HT-29 (cell line): ENCODE measurements around the gene DYNC2LI1. TPM values are rescaled to one million over a fixed set of nuclear protein-coding genes. Genes with fewer than 3 reads are reported as not detected.
A peak's percentile ranks its signal among the peaks of the same experiment; 100 is the strongest.

Experiments
- DNase-seq: peaks from one replicate; pipeline ENCODE4 v3.0.0-alpha.2; 2015; ENCODE audit warnings: low spot score
- total RNA-seq: library from RNA; depleted of rRNA; stranded (reverse); fragments of >200 nt; shearing (Covaris generic); gene quantifications from 2 replicates; pipeline ENCODE4 v1.2.3, GENCODE V29; 2014

The DYNC2LI1 gene
- total RNA-seq, 1 experiment from 2014 or later = 9.7 TPM

GRCh38 chr2:43762286-43762685 is 11.6 kb upstream of the DYNC2LI1 start:
- no peak for DNase-seq

GRCh38 chr2:43763091-43763490 is 10.7 kb upstream of the DYNC2LI1 start:
- DNase-seq = no peak

GRCh38 chr2:43764086-43764705 is 9.6 kb upstream of the DYNC2LI1 start:
- DNase-seq = no peak

DNA sequence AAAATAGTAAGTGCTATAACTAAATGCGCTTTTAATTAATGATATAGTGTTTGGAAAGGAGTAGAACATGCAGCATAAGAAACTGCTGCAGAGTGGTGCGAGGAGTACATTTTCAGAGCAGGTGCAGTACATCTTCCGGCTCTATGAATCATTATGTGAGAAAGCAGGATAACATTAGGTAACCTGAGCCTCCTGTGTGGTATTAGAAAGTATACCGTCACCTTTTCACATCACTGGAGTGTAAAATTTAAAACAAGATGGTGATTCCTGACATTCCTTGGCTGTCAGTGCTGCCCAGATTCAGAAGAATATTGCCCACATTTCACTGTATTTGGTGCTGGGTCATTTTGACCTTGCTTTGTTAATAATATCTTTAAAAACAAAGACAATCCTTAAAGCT is 7.8 kb upstream of the DYNC2LI1 start:
- no peak for DNase-seq

GRCh38 chr2:43774617-43775016 is 778 bp downstream of the DYNC2LI1 start:
- peak; percentile 30 for DNase-seq

- DNase-seq = no peak
These were observed 2.5 kb downstream of the DYNC2LI1 start for GRCh38 chr2:43776324-43776723.

DNA sequence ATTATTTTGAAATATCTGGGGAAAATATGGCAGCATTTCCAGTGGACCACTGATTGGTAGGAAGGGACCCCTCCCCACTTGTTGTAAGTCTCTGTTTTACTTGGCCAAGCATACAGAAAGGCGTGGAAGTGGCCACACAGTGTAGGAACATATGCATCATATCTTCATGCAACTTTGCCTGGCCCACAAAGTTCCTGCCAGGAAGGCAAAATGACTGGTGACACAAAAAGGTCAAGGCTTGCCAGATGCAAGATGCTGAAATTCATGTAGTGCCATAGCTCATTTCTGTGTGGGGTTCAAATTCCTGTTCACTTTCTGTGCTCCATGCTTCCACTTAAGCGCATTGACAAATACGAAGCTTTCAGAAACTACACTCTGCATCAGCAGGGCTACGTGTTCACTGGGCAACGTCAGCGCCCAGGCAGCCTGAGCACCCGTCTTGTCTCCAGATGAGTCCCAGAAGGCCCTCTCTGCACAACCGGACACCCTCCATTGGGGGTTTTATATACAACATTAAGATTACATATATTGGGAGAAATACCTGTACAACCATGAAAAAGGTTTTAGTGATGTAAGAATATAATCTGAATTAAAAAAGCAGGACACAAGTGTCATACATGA is 3.6 kb downstream of the DYNC2LI1 start:
- no peak for DNase-seq

- no peak for DNase-seq
These were observed 4.4 kb downstream of the DYNC2LI1 start for GRCh38 chr2:43778233-43778632.

- no peak for DNase-seq
These were observed 14.1 kb downstream of the DYNC2LI1 start for GRCh38 chr2:43787895-43788294.

GRCh38 chr2:43788646-43789045 is 14.8 kb downstream of the DYNC2LI1 start:
- no peak for DNase-seq

DNA sequence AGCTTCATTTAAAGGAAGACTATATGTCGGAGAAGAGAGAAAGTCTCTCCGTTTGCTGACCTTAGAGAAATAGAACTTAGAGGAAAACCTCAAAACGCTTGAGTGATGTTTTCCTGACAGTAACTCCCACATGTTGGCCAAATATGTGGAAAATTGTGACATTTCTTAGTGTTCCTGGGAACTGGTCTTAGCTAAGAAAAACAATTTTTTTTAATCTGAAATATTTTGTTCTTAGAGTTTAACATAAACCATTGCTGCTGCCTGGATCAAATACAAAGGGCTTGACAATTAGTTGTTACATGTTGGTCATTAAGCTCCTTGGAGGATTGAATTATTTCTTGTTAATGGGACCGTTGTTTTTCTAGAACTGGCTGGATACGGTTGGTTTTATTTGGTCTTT is 16.3 kb downstream of the DYNC2LI1 start:
- DNase-seq = no peak

GRCh38 chr2:43791035-43791765 is 17.4 kb downstream of the DYNC2LI1 start:
- no peak for DNase-seq

DNA sequence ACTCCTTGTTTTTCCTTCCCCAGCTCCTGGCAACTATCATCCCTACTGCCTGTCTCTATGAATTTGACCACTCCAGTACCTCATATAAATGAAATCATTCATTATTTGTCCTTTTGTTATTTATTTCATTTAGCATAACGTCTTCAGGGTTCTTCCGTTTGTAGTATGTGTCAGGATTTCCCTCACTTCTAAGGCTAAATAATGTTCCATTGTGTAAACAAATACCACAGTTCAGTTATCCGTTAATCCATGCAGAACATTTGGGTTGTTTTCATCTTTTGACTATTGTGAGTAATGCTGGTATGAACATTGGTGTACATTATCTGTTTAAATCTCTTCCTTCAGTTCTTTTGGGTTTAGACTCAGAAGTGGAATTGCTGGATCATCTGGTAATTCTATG is 18.8 kb downstream of the DYNC2LI1 start:
- no peak for DNase-seq

GRCh38 chr2:43794956-43795355 is 21.1 kb downstream of the DYNC2LI1 start:
- no peak for DNase-seq

DNA sequence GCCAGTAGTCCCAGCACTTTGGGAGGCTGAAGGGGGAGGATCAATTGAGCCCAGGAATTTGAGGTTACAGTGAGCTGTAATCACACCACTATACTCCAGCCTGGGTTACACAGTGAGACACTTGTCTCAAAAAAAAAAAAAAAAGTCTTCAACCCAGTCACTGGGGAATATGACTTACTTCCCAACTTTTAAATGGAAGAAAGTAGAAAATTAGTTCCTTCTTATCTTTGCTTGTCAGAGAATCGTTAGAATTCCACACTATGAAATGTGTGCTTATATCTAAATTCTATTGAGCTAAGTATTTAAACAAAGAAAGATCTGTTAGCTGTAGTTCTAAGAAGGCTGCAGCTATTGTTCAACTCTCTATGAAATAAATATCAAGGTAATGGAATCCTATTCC is 22.4 kb downstream of the DYNC2LI1 start:
- DNase-seq = no peak

DNA sequence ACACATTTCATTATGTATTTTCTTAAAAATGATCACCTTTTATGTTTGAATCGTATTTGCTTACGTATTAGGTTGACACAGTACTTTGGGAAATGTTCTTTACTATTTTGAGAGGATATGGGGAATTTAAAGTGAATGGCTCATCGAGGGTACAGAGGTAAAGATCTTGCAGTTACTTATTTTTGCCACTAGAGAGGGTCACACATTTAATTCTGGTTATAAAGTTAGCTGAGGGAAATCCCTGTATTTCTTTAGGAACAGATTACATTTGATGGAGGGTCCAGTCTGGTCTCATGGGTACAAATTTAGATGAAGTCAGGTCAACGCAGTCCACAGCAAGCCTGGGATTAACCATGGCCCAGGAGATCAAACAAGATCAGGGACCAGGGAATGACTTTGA is 24.5 kb downstream of the DYNC2LI1 start:
- DNase-seq = no peak

GRCh38 chr2:43800894-43801293 is 27.1 kb downstream of the DYNC2LI1 start:
- no peak for DNase-seq

DNA sequence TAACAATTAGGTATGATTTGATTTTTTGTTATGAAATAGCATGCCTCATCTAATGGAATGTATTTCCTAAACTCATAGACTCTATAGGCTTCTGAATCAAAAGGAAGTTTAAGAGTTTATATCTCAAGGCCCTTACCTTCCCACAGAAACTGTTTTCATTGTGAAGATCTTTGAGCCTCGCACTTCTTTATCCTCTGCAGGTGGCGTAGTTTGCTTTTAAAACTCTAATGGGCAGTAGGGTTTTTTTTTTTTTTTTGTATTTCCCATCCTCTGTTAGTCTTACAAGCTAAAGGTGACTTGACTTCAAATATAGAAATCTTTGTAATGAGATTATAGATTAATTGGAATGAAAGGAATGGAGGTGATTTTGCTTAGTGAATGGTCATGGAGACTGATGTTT is 28.3 kb downstream of the DYNC2LI1 start:
- DNase-seq = no peak

GRCh38 chr2:43803113-43803512 is 29.3 kb downstream of the DYNC2LI1 start:
- no peak for DNase-seq

DNA sequence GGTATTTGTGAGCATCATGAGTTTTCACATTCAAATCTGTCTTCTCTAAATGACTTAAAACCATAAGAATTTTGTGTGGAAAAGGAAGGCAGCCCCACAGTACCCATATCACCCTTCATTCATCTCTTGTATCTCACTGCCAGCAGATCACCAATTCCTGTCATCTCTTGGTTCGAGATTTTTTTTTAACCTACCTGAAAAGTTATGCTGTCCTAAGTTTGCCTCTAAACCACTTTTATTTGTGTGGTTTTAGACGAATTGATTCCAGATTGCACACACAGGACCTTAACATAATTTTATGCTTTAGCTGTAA is 32.8 kb downstream of the DYNC2LI1 start:
- no peak for DNase-seq

DNA sequence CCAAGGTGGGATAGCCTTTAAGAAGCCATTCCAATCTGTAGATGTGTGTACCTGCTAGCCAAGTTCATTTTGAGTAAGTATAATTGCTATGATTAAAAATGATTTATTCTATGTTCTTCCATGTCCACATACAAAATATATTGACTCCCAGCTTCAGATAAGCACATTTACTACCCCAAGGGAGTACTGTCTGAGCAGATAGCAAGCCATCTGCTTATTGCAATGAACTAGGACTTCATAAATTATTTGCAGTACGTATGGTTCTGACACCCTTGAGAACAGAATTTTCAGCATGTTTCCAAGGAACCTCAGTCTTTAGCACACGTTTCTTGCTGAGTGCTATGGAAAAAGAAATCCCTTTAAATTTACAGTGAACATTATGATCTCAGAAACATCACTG is 36.6 kb downstream of the DYNC2LI1 start:
- no peak for DNase-seq

DNA sequence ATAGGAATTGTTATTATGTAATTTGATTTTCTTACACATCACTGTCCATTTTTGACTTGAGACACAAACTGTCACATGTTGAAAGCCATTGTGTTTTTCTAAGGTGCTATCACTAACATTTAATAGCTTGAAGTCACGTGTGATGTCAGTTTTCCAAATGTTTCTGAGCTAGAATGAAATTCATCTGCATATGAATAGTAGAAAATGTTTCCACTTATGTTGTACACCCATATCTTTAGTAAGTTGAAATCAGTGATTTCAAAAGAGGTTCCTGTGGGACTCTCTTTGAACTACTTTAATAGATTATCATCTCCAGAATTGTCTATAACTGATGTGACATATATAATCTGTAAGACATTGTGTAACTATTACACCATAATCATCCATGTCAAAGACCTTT is 37.0 kb downstream of the DYNC2LI1 start:
- no peak for DNase-seq

GRCh38 chr2:43812006-43812405 is 38.2 kb downstream of the DYNC2LI1 start:
- DNase-seq = no peak
